Measurements from ENCODE around the gene SNRNP40.

The SNRNP40 gene

GRCh38 chr1:31243501-31244286 is 52.9 kb downstream of the SNRNP40 start:
- no peak for DNase-seq (ENCODE audit: low read depth)
- no peak for TF ChIP-seq CTCF (IDR thresholded peaks at IDR 0.05; ENCODE audit: low read depth, low read length, missing control alignments)
- H3K4me3 ChIP-seq (ENCODE audit: low read depth, low read length) = no peak overlapping the region

- H3K4me3 ChIP-seq (ENCODE audit: low read depth, low read length) = no peak overlapping the region
- DNase-seq (ENCODE audit: low read depth) = no peak
- no peak for TF ChIP-seq CTCF (IDR thresholded peaks at IDR 0.05; ENCODE audit: low read depth, low read length, missing control alignments)
Observed at GRCh38 chr1:31241321-31241720, 55.3 kb downstream of the SNRNP40 start.

GRCh38 chr1:31239653-31240241 is 56.8 kb downstream of the SNRNP40 start, which contains the start of gene NKAIN1:
NKAIN1 (minus strand) TSS chr1:31239887; CDS start chr1:31239547, 340 bp downstream.
- no peak for TF ChIP-seq CTCF (IDR thresholded peaks at IDR 0.05; ENCODE audit: low read depth, low read length, missing control alignments)
- no peak for DNase-seq (ENCODE audit: low read depth)
- H3K4me3 ChIP-seq (ENCODE audit: low read depth, low read length) = no peak within 1 kb of the TSS

GRCh38 chr1:31238986-31239613 is 57.5 kb downstream of the SNRNP40 start:
- H3K4me3 ChIP-seq (ENCODE audit: low read depth, low read length) = no peak overlapping the region
- DNase-seq (ENCODE audit: low read depth) = no peak

GRCh38 chr1:31238612-31238985 is 58.0 kb downstream of the SNRNP40 start:
- no peak for TF ChIP-seq CTCF (IDR thresholded peaks at IDR 0.05; ENCODE audit: low read depth, low read length, missing control alignments)
- no peak overlapping the region for H3K4me3 ChIP-seq (ENCODE audit: low read depth, low read length)
- no peak for DNase-seq (ENCODE audit: low read depth)

More at GRCh38 chr1:31238986-31239613, 57.5 kb downstream of the SNRNP40 start:
- no peak for TF ChIP-seq CTCF (IDR thresholded peaks at IDR 0.05; ENCODE audit: low read depth, low read length, missing control alignments)

- no peak for TF ChIP-seq CTCF (IDR thresholded peaks at IDR 0.05; ENCODE audit: low read depth, low read length, missing control alignments)
Observed at GRCh38 chr1:31234870-31235269, 61.7 kb downstream of the SNRNP40 start.

More at GRCh38 chr1:31234870-31235269, 61.7 kb downstream of the SNRNP40 start:
- DNase-seq (ENCODE audit: low read depth) = no peak
- H3K4me3 ChIP-seq (ENCODE audit: low read depth, low read length) = no peak overlapping the region

Measured in GM12864 (cell line).